CD4-positive, alpha-beta T cell treated with Interferon alpha-2 for 1 hour (primary cell): ENCODE results near the gene THBS2.
"Not testable (repeated sequence)": the region's sequence is repeated elsewhere in the genome, so short reads cannot be mapped to it uniquely, and the experiment has no call there.

Source experiments
- DNase-seq, 2 donors: peaks; one replicate each; pipeline ENCODE4 v3.0.0-alpha.2; 2020 to 2022

Gene THBS2

GRCh38 chr6:169253337-169254238, at the start of gene THBS2:
Gene THBS2 (minus strand): TSS chr6:169253846. CDS start chr6:169250784, 3,062 bp downstream.
- DNase-seq, result no peak

GRCh38 chr6:169302716-169303115, 49.1 kb upstream of the THBS2 start:
- no peak for DNase-seq

- no peak for DNase-seq
Measured at GRCh38 chr6:169302255-169302654, 48.6 kb upstream of the THBS2 start.

- DNase-seq, result no peak
Measured at GRCh38 chr6:169300916-169301315, 47.3 kb upstream of the THBS2 start.

GRCh38 chr6:169298626-169299025, 45.0 kb upstream of the THBS2 start:
- DNase-seq, result not testable (repeated sequence)

- no peak for DNase-seq
Measured at GRCh38 chr6:169296622-169297021, 43.0 kb upstream of the THBS2 start.

- no peak for DNase-seq
Measured at GRCh38 chr6:169296170-169296569, 42.5 kb upstream of the THBS2 start.

- DNase-seq, result no peak
Measured at GRCh38 chr6:169293196-169293595, 39.5 kb upstream of the THBS2 start.

GRCh38 chr6:169292338-169293124, 38.9 kb upstream of the THBS2 start:
- no peak for DNase-seq

GRCh38 chr6:169291646-169292337, 38.1 kb upstream of the THBS2 start:
- no peak for DNase-seq

GRCh38 chr6:169291148-169291547, 37.5 kb upstream of the THBS2 start:
- no peak for DNase-seq

GRCh38 chr6:169289619-169290339, 36.1 kb upstream of the THBS2 start:
- no peak for DNase-seq

- DNase-seq, result no peak
Measured at GRCh38 chr6:169289257-169289618, 35.6 kb upstream of the THBS2 start.

GRCh38 chr6:169288591-169288990, 34.9 kb upstream of the THBS2 start:
- DNase-seq, result no peak

- DNase-seq, result no peak
Measured at GRCh38 chr6:169287675-169288074, 34.0 kb upstream of the THBS2 start.

GRCh38 chr6:169286961-169287360, 33.3 kb upstream of the THBS2 start:
- no peak for DNase-seq

GRCh38 chr6:169285165-169285564, 31.5 kb upstream of the THBS2 start:
- no peak for DNase-seq

GRCh38 chr6:169283924-169284323, 30.3 kb upstream of the THBS2 start:
- DNase-seq, result no peak

GRCh38 chr6:169282043-169282442, 28.4 kb upstream of the THBS2 start:
- no peak for DNase-seq

- no peak for DNase-seq
Measured at GRCh38 chr6:169277619-169278018, 24.0 kb upstream of the THBS2 start.

GRCh38 chr6:169274781-169275180, 21.1 kb upstream of the THBS2 start:
- DNase-seq, result no peak

GRCh38 chr6:169273511-169273910, 19.9 kb upstream of the THBS2 start:
- no peak for DNase-seq

- DNase-seq, result no peak
Measured at GRCh38 chr6:169271877-169272216, 18.2 kb upstream of the THBS2 start.
